Suprapubic skin (tissue), 4 donors: Measurements from ENCODE around the gene RPL10A. TPM values are rescaled to one million over a fixed set of nuclear protein-coding genes. Genes with fewer than 3 reads are reported as not detected.
"Not testable (repeated sequence)": the region's sequence is repeated elsewhere in the genome, so short reads cannot be mapped to it uniquely, and the experiment has no call there.

Source experiments
- DNase-seq, 2 donors: peaks; one replicate each; pipeline ENCODE4 v3.0.0-alpha.2; 2019; ENCODE audit warnings: low spot score in 2 of 2
- H3K27ac ChIP-seq: fragments of 200-600 bp; sonication (generic); one replicate; pipeline ENCODE4 v1.5.1; 2019
- H3K27me3 ChIP-seq: fragments of 200-600 bp; sonication (generic); one replicate; pipeline ENCODE4 v1.5.1; 2019
- H3K36me3 ChIP-seq: fragments of 200-600 bp; sonication (generic); one replicate; pipeline ENCODE4 v1.5.1; 2019
- H3K4me1 ChIP-seq: fragments of 200-600 bp; sonication (generic); one replicate; pipeline ENCODE4 v1.5.1; 2019
- H3K4me3 ChIP-seq: fragments of 200-600 bp; sonication (generic); one replicate; pipeline ENCODE4 v1.5.1; 2019; ENCODE audit warnings: mild to moderate bottlenecking
- H3K9me3 ChIP-seq: fragments of 200-600 bp; sonication (generic); one replicate; pipeline ENCODE4 v1.5.1; 2019
- EP300 ChIP-seq: sonication (generic); formaldehyde crosslinking; IDR thresholded peaks from one replicate; pipeline ENCODE4 v1.6.1; 2017; ENCODE audit warnings: antibody characterized with exemption
- POLR2A ChIP-seq, 2 donors: fragments of 450-650 bp; IDR thresholded peaks; one replicate each; pipeline ENCODE4 v1.6.1; 2017; ENCODE audit warnings: antibody characterized with exemption in 2 of 2, mild to moderate bottlenecking in 2 of 2, moderate library complexity in 2 of 2
- POLR2AphosphoS5 ChIP-seq, 3 donors: sonication (generic); formaldehyde crosslinking; IDR thresholded peaks; one replicate each; pipeline ENCODE4 v1.6.1; 2017; ENCODE audit warnings: antibody characterized with exemption in 3 of 3
- WGBS: methylation state at CpG from one replicate; pipeline ENCODE4 v1.1.5; 2018; 5-methylcytosine and 5-hydroxymethylcytosine counted together
- total RNA-seq, 4 donors: library from RNA; depleted of rRNA; stranded (reverse); fragments of >200 nt; gene quantifications; one replicate each; pipeline ENCODE4 v1.1.0, GENCODE V29; 2016
- TF ChIP-seq, protein P1 (sequence below), 2 donors: fragments of 200-600 bp in 1 of 2; fragments of 450-650 bp in 1 of 2; sonication (generic) in 1 of 2; IDR thresholded peaks; one replicate each; pipeline ENCODE4 v1.5.1; 2016 to 2019; ENCODE audit warnings: antibody characterized with exemption in 2 of 2, mild to moderate bottlenecking in 1 of 2, moderate library complexity in 1 of 2

RPL10A gene
- total RNA-seq, 4 donors from 2014 or later = 1,092 to 2,148 (median 1,858) TPM

- 90% methylated on average over 2 of the region's 5 CpGs for WGBS
- TF ChIP-seq, protein P1, sequence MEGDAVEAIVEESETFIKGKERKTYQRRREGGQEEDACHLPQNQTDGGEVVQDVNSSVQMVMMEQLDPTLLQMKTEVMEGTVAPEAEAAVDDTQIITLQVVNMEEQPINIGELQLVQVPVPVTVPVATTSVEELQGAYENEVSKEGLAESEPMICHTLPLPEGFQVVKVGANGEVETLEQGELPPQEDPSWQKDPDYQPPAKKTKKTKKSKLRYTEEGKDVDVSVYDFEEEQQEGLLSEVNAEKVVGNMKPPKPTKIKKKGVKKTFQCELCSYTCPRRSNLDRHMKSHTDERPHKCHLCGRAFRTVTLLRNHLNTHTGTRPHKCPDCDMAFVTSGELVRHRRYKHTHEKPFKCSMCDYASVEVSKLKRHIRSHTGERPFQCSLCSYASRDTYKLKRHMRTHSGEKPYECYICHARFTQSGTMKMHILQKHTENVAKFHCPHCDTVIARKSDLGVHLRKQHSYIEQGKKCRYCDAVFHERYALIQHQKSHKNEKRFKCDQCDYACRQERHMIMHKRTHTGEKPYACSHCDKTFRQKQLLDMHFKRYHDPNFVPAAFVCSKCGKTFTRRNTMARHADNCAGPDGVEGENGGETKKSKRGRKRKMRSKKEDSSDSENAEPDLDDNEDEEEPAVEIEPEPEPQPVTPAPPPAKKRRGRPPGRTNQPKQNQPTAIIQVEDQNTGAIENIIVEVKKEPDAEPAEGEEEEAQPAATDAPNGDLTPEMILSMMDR (IDR thresholded peaks at IDR 0.05) = no peak
- TF ChIP-seq POLR2AphosphoS5 (IDR thresholded peaks at IDR 0.05) (no peak), POLR2A (IDR thresholded peaks at IDR 0.05) (no peak), EP300 (no peak)
- Histone ChIP-seq H3K27ac (no peak overlapping the region), H3K4me3 (no peak overlapping the region), H3K4me1 (no peaks in the 10 kb centered on the region), H3K27me3 (no peaks in the 10 kb centered on the region), H3K36me3 (peaks cover 46% of the 10 kb centered on the region), H3K9me3 (peaks cover 7% of the 10 kb centered on the region)
- DNase-seq = no peak
Observed at GRCh38 chr6:35427435-35427834, 40.8 kb upstream of the RPL10A start.

DNA sequence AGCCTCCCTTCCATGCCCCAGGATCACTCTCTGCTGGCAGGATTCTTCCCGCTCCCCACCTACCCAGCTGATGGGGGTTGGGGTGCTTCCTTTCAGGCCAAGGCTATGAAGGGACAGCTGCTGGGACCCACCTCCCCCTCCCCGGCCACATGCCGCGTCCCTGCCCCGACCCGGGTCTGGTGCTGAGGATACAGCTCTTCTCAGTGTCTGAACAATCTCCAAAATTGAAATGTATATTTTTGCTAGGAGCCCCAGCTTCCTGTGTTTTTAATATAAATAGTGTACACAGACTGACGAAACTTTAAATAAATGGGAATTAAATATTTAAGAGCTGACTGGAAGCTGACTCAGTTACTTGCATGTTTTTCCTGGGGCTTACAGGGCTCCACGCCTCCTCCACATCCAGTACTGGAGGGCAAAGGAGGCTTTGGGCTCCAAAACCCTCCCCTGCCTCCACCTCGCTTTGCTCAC is 40.3 kb upstream of the RPL10A start:
- peaks cover 7% of the 10 kb centered on the region for H3K9me3 ChIP-seq
- DNase-seq = no peak
- no peak overlapping the region for H3K27ac ChIP-seq
- 93% methylated on average over 9 of the region's 9 CpGs for WGBS
- TF ChIP-seq, protein P1 (IDR thresholded peaks at IDR 0.05) = no peak
- no peak for TF ChIP-seq EP300
- TF ChIP-seq POLR2A (IDR thresholded peaks at IDR 0.05) = no peak
- H3K4me3 ChIP-seq = no peak overlapping the region
- H3K36me3 ChIP-seq = peaks cover 44% of the 10 kb centered on the region
- H3K4me1 ChIP-seq = no peaks in the 10 kb centered on the region
- no peaks in the 10 kb centered on the region for H3K27me3 ChIP-seq

- TF ChIP-seq, protein P1 (IDR thresholded peaks at IDR 0.05) = no peak
- TF ChIP-seq EP300 (no peak), POLR2AphosphoS5 (IDR thresholded peaks at IDR 0.05) (no peak), POLR2A (IDR thresholded peaks at IDR 0.05) (no peak)
- H3K36me3 ChIP-seq = peaks cover 41% of the 10 kb centered on the region
- no peak overlapping the region for H3K4me3 ChIP-seq
- H3K9me3 ChIP-seq = peaks cover 7% of the 10 kb centered on the region
- no peaks in the 10 kb centered on the region for H3K4me1 ChIP-seq
- 91% methylated on average over 9 of the region's 10 CpGs for WGBS
- no peaks in the 10 kb centered on the region for H3K27me3 ChIP-seq
- DNase-seq = no peak
- H3K27ac ChIP-seq = no peak overlapping the region
Observed at GRCh38 chr6:35428421-35429149, 39.6 kb upstream of the RPL10A start.

GRCh38 chr6:35429463-35429862 is 38.7 kb upstream of the RPL10A start:
- TF ChIP-seq, protein P1 (IDR thresholded peaks at IDR 0.05) = no peak
- TF ChIP-seq POLR2AphosphoS5 (IDR thresholded peaks at IDR 0.05) (no peak), POLR2A (IDR thresholded peaks at IDR 0.05) (no peak), EP300 (no peak)
- Histone ChIP-seq H3K36me3 (peaks cover 33% of the 10 kb centered on the region), H3K4me1 (no peaks in the 10 kb centered on the region), H3K27ac (no peak overlapping the region), H3K27me3 (no peaks in the 10 kb centered on the region), H3K9me3 (peaks cover 7% of the 10 kb centered on the region), H3K4me3 (no peak overlapping the region)
- DNase-seq = no peak
- WGBS = 90% methylated on average over 2 of the region's 2 CpGs

GRCh38 chr6:35432291-35432690 is 35.9 kb upstream of the RPL10A start:
- no peak overlapping the region for H3K4me3 ChIP-seq
- no peaks in the 10 kb centered on the region for H3K27me3 ChIP-seq
- 57% methylated on average over 4 of the region's 4 CpGs for WGBS
- H3K27ac ChIP-seq = no peak overlapping the region
- no peak for TF ChIP-seq POLR2AphosphoS5 (IDR thresholded peaks at IDR 0.05)
- no peak for TF ChIP-seq EP300
- TF ChIP-seq, protein P1 (IDR thresholded peaks at IDR 0.05) = no peak
- TF ChIP-seq POLR2A (IDR thresholded peaks at IDR 0.05) = no peak
- H3K36me3 ChIP-seq = peaks cover 4% of the 10 kb centered on the region
- peaks cover 2% of the 10 kb centered on the region for H3K4me1 ChIP-seq
- DNase-seq = no peak
- H3K9me3 ChIP-seq = peaks cover 7% of the 10 kb centered on the region

- H3K4me3 ChIP-seq, H3K4me1 ChIP-seq, H3K27me3 ChIP-seq, H3K9me3 ChIP-seq, H3K27ac ChIP-seq, DNase-seq, H3K36me3 ChIP-seq: not testable (repeated sequence)
- WGBS = 72% methylated on average over 3 of the region's 3 CpGs
Observed at GRCh38 chr6:35432702-35433101, 35.5 kb upstream of the RPL10A start.
